IPS-15b (cell line): Measurements from ENCODE around the gene CALD1.

Source experiments
- H3K27me3 ChIP-seq: one replicate; pipeline ENCODE4 v1.6.1; 2013; ENCODE audit warnings: low read length; ENCODE audit not compliant: control insufficient read depth, insufficient read depth
- H3K36me3 ChIP-seq: one replicate; pipeline ENCODE4 v1.6.1; 2013; ENCODE audit warnings: low read length; ENCODE audit not compliant: control insufficient read depth, insufficient read depth
- H3K4me1 ChIP-seq: one replicate; pipeline ENCODE4 v1.6.1; 2013; ENCODE audit warnings: mild to moderate bottlenecking, low read length; ENCODE audit not compliant: control insufficient read depth, insufficient read depth
- H3K4me3 ChIP-seq: one replicate; pipeline ENCODE4 v1.5.1; 2013; ENCODE audit warnings: low read depth, low read length
- H3K9ac ChIP-seq: one replicate; pipeline ENCODE4 v1.6.1; 2013; ENCODE audit warnings: low read depth, mild to moderate bottlenecking, low read length
- H3K9me3 ChIP-seq: one replicate; pipeline ENCODE4 v1.6.1; 2013; ENCODE audit warnings: mild to moderate bottlenecking, low read length; ENCODE audit not compliant: control insufficient read depth, insufficient read depth

Gene CALD1

DNA sequence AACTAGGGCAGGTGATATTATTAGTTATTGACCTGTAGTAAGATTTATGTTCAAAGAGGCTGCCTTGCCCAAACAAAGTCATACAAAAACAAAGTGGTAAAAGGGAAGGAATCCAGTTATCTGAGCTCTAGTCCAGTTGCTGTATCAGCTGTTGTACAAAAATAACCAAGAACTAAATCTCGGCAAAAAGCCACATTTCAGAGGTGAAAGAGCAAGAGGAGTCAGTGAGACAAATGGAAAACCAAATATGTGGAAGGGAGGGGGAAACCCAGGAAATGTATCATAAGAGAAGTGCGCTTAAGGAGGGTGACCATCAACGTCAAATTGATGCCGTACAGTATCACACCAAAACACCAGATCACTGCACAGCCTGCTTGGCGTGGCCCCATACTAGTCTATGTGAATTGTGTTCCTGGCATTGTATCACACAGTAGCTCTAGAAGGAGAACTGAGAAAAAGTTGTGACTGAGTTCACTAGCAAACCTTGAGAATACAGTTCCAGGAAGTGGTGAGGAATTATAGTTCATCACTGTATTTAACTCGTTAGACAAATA, 213.3 kb downstream of the CALD1 start:
- no peaks in the 10 kb centered on the region for H3K9me3 ChIP-seq
- H3K36me3 ChIP-seq: no peaks in the 10 kb centered on the region
- H3K27me3 ChIP-seq: no peaks in the 10 kb centered on the region
- no peak overlapping the region for H3K4me3 ChIP-seq
- H3K9ac ChIP-seq: no peak overlapping the region
- H3K4me1 ChIP-seq: peaks cover 7% of the 10 kb centered on the region

DNA sequence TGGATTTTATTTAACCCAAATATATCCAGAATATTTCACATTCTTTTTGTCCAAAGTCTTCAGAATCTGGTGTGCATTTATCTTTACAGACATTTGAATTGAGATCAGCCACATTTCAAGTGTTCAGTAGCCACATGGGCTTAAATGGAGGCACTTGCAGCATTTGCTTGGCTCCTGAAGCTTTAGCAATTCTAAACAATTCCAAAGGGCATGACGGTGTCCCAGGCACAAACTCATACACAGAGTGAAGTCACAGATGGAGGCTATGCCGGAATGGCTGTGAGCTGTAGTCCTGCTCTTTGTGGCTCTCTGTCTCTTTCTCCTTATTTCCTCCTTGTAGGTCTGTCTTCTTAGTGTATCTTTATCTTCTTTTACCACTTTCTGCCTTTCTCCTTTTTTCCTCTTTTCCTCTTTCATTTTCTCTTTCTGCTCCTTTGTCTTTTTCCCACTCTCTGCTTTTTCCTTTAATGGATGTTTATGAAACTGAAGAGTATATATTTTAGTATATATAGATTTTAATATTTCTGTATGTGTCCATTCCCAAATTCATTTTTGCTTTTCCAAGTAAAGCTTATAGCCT, 214.5 kb downstream of the CALD1 start:
- H3K36me3 ChIP-seq: no peaks in the 10 kb centered on the region
- H3K4me1 ChIP-seq: peaks cover 7% of the 10 kb centered on the region
- H3K4me3 ChIP-seq: no peak overlapping the region
- no peaks in the 10 kb centered on the region for H3K9me3 ChIP-seq
- no peak overlapping the region for H3K9ac ChIP-seq
- H3K27me3 ChIP-seq: no peaks in the 10 kb centered on the region

DNA sequence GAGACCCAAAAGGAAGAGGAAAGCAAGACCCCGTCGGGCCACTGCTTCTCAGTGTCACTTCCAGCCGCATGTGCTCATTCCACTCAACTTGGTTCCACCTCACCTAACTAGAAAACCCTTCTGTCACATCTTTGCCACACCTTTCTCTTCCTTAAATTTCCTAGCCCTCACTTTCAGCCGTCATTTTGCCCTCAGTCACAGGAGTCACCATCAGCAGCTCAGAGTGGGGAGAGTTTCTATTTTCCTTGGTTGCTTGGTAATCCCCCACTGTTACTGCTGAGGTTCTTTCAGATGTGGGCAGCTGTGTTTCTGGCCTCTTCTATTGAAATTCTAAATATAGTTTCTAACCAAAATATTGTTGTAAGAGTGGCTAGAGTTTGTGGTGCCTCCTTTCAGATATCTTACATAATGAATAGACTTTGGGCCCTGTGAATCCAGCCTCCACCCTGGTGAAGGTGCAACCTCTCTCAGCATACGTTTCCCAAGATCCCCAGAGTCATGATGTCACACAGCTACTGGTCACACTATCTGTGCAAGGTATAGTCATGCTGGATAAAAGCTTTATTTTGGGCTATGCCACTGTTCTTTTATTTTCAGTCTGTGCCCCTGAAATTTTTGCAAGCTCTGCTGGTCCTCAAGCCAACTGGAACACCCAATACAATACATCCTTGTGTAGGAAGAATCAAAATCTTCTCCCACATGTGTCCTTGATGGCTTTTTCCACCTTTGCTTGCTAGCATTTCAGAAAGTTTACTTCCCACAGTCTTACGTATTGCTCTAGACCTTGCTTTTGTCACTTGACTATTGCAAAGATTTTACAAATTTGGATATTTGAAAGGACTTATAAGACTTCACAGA, 216.0 kb downstream of the CALD1 start:
- H3K9ac ChIP-seq: no peak overlapping the region
- no peaks in the 10 kb centered on the region for H3K9me3 ChIP-seq
- no peaks in the 10 kb centered on the region for H3K27me3 ChIP-seq
- no peaks in the 10 kb centered on the region for H3K36me3 ChIP-seq
- no peak overlapping the region for H3K4me3 ChIP-seq
- peaks cover 7% of the 10 kb centered on the region for H3K4me1 ChIP-seq

DNA sequence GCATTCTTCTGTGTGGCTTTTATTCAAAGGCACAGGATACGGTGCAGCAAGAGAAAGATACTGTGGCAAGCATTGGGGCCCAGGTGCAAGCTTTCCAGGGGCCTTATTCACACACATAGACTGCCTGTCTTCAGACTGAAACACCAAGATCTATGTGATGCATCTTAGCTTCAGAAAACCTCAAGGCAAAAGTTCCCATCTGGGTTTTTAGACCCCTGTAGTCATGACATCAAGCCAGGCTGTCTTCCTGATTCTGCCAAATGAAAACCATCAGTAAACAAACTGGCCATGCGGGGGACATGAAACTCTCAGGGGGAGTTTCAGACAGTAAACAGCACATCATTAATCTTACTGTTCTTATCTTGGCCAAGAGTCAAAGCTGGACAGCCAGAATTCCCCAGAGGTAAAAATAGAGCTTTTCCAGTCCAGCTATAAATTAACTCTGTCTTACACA, 216.7 kb downstream of the CALD1 start:
- Histone ChIP-seq H3K9me3 (no peaks in the 10 kb centered on the region), H3K36me3 (no peaks in the 10 kb centered on the region), H3K4me3 (no peak overlapping the region), H3K4me1 (peaks cover 4% of the 10 kb centered on the region), H3K9ac (no peak overlapping the region), H3K27me3 (no peaks in the 10 kb centered on the region)

DNA sequence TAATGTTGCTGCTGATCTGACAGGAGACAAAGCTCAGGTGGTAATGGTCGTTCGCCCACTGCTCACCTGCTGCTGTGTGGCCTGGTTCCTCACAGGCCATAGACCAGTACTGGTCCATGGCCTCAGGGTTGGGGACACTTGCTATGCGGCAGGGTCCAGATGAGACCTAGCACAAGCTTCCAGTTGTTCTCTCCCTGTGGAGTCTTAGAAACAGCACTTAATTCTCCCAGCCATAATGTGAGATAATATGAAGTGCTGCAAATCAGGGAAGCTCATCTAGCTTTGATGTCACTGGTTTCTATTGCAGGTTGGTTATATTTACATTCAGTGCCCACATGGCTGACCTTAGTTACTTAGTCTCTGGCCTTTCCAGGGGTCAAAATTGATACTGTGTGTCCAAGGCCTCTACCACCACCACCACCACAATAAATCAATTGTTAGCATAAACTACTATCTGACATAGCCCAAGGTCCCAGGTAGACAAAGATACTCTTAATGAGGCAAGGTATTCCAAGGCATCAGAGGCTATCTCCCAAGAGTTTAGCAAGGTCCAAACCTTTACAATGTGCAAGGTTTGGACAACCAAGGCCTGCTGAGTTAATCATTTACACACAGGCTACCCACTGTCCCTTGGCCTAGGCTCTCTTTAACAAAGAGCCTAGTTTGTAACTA, 217.9 kb downstream of the CALD1 start:
- H3K27me3 ChIP-seq: no peaks in the 10 kb centered on the region
- H3K4me1 ChIP-seq: no peaks in the 10 kb centered on the region
- no peak overlapping the region for H3K4me3 ChIP-seq
- H3K36me3 ChIP-seq: no peaks in the 10 kb centered on the region
- no peak overlapping the region for H3K9ac ChIP-seq
- H3K9me3 ChIP-seq: no peaks in the 10 kb centered on the region

DNA sequence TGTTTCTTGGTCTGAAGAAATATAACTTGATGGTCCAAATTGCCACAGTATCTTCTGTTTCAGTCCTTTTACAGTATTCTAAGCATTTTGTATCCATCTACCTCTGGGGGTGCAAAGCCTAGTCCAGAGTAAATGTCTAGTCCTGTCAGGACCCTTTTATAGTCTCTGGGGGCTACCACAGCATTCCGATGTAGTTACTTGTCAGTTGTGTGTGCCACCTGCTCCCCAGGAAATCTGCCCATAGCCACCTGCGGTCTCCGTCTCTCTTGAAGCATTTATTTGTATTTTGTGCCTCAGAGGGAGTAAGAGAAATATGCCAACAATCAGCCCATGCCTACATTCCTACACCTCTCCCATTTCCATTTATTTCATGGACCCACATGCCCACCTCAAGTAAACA, 219.7 kb downstream of the CALD1 start:
- Histone ChIP-seq H3K4me1 (no peaks in the 10 kb centered on the region), H3K4me3 (no peak overlapping the region), H3K9me3 (no peaks in the 10 kb centered on the region), H3K27me3 (no peaks in the 10 kb centered on the region), H3K9ac (no peak overlapping the region), H3K36me3 (no peaks in the 10 kb centered on the region)

DNA sequence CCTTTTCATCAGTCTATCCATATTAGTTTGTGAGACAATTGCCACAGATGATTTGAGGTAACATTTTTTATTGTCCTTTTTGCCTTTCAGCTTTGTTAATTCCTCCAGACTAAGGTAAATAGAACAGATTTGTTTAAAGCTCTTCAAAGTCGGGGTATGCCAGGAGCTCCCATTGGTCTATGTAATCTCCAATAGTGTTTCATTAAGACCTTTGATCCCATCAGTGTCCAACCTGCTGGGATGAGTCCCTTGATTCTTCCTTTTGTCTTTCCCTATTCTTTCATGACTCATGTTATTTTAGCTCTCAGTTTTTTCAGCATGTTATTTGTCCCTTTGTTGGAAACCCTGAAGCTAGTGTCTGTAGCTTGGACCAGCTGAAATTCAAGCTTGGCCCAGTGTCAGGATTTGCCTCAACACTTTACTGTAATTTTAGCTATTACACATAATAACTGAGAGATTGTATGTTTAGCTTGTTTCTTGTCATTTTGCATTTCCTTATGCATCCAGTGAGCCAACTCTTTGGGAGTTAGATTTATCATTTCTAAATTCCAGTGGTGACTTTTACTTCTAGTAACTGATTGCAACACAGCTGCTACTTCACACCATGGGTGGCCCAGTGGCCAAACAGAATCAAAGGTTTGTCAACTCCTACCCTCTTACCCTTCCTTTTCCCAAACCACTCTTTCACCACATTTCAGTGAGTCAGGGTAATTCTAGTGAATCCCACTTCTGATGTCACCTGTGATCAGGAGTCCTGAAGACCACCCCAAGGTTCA, 222.1 kb downstream of the CALD1 start:
- Histone ChIP-seq H3K4me1 (no peaks in the 10 kb centered on the region), H3K27me3 (no peaks in the 10 kb centered on the region), H3K9ac (no peak overlapping the region), H3K4me3 (no peak overlapping the region), H3K36me3 (no peaks in the 10 kb centered on the region), H3K9me3 (no peaks in the 10 kb centered on the region)

DNA sequence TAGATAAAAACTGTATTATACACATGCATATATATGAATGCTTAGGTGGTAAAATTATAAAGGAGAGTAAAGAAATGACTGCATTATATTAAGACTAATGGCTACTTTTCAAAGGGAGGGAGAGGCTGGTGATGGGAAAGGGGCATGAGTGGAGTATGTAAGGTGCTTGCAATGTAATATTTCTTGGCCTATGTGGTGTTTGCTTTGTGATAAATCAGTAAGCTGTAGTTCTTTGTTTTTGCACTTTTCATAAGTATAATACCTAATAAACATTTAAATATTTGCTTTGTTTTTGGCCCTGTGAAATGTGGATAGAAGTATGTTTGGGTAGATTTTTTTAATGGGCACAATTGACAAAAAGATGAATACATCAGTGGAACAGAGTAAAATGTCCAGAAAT, 232.8 kb downstream of the CALD1 start:
- H3K9ac ChIP-seq: no peak overlapping the region
- no peak overlapping the region for H3K4me3 ChIP-seq
- no peaks in the 10 kb centered on the region for H3K9me3 ChIP-seq
- H3K36me3 ChIP-seq: no peaks in the 10 kb centered on the region
- no peaks in the 10 kb centered on the region for H3K27me3 ChIP-seq
- no peaks in the 10 kb centered on the region for H3K4me1 ChIP-seq
